Measurements from ENCODE around the gene ZMYM5.

DNA sequence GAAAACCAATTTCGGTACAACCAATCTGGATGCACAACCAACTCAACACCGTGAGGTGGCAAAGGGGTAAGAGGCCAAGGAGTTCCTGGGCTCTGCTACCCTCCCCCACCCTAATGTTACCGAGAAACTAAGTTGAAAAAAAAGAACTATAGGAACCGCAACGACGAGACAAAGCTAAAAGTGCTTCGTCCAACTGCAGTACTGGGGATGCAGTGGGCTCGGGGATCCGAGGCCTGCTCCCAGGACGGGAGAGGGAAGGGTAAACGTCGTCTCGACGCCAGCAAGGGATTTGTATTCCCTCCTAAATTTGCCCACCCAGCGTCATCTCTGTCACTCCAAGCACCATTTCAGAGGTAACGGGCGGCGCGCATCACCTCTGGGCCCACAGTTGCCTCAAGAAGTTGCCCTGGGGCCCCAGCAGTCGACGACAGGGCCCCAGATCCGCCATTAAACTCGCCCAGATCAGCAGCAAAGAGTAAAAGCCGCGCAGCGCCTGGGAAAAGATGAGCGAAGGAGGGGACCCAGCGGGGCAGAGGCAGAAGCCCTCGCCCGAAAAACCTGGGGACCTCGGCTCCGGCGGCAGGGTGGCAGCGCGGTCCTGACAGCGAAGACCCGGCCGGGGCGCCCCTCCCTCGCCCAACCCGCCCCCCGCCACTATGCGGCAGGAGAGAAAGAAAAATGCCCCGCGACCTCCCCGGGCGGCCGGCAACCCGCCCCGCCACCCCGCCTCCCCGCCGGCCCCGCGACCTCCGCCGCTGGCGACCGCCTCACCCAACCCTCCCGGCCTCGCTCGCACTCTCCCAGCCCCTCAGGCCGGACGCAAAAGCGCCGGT, 752 bp downstream of the ZMYM5 start:
- TF ChIP-seq POLR2A (IDR thresholded peaks at IDR 0.05; ENCODE audit: low read depth, low read length) = no peak
- no peak for TF ChIP-seq POLR2AphosphoS5 (IDR thresholded peaks at IDR 0.05; ENCODE audit: low read depth, low read length)
